MG63 (cell line): ENCODE measurements around the gene VPS8. TPM values are rescaled to one million over a fixed set of nuclear protein-coding genes. Genes with fewer than 3 reads are reported as not detected.

ENCODE experiments used
- DNase-seq: peaks from one replicate; pipeline ENCODE4 v3.0.0-alpha.2; 2020
- H3K27me3 ChIP-seq: fragments of 250-450 bp; sonication (Bioruptor Pico); 2 replicates; pipeline ENCODE4 v1.5.1; 2020; ENCODE audit warnings: mild to moderate bottlenecking, moderate library complexity
- H3K36me3 ChIP-seq: fragments of 250-450 bp; sonication (Bioruptor Pico); 2 replicates; pipeline ENCODE4 v1.5.1; 2020; ENCODE audit warnings: mild to moderate bottlenecking, moderate library complexity
- H3K4me3 ChIP-seq: fragments of 250-450 bp; sonication (Bioruptor Pico); 2 replicates; pipeline ENCODE4 v1.5.1; 2020; ENCODE audit warnings: mild to moderate bottlenecking, moderate library complexity
- H3K9me3 ChIP-seq: fragments of 250-450 bp; sonication (Bioruptor Pico); 2 replicates; pipeline ENCODE4 v1.5.1; 2020; ENCODE audit warnings: mild to moderate bottlenecking, moderate library complexity
- total RNA-seq: library from RNA; depleted of rRNA; stranded (reverse); fragments of >200 nt; shearing (Covaris generic); gene quantifications from 2 replicates; pipeline ENCODE4 v1.2.3, GENCODE V29; 2014; ENCODE audit warnings: low replicate concordance

The VPS8 gene
- total RNA-seq, 1 experiment from 2014 or later: 34.6 TPM

- Histone ChIP-seq H3K4me3 (no peak overlapping the region), H3K27me3 (no peaks in the 10 kb centered on the region), H3K36me3 (no peaks in the 10 kb centered on the region), H3K9me3 (no peaks in the 10 kb centered on the region)
- no peak for DNase-seq
These were observed 33.3 kb upstream of the VPS8 start for GRCh38 chr3:184778426-184779332.

- no peaks in the 10 kb centered on the region for H3K9me3 ChIP-seq
- H3K27me3 ChIP-seq: no peaks in the 10 kb centered on the region
- H3K36me3 ChIP-seq: no peaks in the 10 kb centered on the region
- DNase-seq: no peak
- H3K4me3 ChIP-seq: no peak overlapping the region
These were observed 30.9 kb upstream of the VPS8 start for GRCh38 chr3:184780981-184781515.

GRCh38 chr3:184781801-184782200 lies 30.2 kb upstream of the VPS8 start:
- Histone ChIP-seq H3K9me3 (no peaks in the 10 kb centered on the region), H3K36me3 (no peaks in the 10 kb centered on the region), H3K4me3 (no peak overlapping the region), H3K27me3 (no peaks in the 10 kb centered on the region)
- DNase-seq: no peak

GRCh38 chr3:184783319-184783718 lies 28.6 kb upstream of the VPS8 start:
- H3K27me3 ChIP-seq: no peaks in the 10 kb centered on the region
- H3K36me3 ChIP-seq: no peaks in the 10 kb centered on the region
- DNase-seq: peak; percentile 42
- H3K9me3 ChIP-seq: no peaks in the 10 kb centered on the region
- H3K4me3 ChIP-seq: no peak overlapping the region

DNA sequence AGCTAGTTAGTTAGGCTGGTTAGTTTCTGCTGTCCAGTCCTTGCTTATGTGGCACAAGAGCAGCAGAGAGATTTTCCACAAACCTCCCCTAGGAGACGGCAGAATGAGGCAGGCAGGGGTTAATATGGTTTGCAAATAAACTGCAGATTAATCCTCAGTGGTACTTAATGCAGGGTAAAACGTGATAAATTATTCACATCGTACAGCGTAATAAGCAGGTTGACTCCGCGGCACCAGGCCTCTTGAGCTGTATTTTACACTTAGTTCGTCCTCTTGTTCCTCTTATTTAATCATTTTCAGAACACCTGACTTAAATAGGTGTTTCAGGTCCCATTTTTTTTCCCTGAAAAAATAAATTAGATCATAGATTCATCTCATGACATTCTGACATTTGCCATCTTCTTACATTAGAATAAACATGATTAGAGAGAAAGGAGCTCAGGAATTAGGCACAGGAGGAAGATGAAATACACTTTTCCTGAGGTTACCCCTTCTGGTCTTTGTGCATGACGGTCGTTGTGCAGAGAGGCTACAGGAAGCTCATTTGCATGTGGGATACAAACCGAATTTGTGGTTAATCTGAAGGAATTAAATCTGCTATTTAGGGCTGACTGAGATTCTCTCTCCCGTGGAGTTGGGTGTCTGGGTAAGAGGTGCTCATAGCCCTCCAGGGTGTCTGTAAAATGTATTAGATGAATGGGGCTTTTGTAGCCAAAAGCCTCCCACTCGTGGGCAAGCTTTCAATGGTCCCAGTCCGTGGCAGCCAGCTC lies 27.1 kb upstream of the VPS8 start:
- no peak for DNase-seq
- no peaks in the 10 kb centered on the region for H3K9me3 ChIP-seq
- H3K36me3 ChIP-seq: no peaks in the 10 kb centered on the region
- H3K4me3 ChIP-seq: no peak overlapping the region
- H3K27me3 ChIP-seq: no peaks in the 10 kb centered on the region

DNA sequence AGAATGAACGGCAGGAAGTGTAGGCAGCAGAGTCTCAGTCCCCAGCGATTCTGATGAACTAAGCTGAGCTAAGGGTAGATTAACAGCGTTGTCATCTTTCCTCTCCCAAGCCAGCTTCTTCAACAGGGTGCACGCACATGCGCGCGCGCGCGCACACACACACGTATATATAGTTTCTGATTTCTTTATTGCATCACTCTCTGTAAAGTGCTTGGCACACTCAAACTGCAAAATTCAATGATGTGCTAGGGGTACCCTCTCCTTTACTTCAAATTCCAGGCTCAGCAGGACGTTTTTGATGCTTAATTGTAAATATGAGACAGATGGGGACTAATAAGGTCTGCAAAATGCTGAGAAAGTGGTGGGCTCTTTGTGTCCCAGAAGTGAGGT lies 26.1 kb upstream of the VPS8 start:
- no peaks in the 10 kb centered on the region for H3K27me3 ChIP-seq
- DNase-seq: no peak
- no peak overlapping the region for H3K4me3 ChIP-seq
- H3K9me3 ChIP-seq: no peaks in the 10 kb centered on the region
- H3K36me3 ChIP-seq: no peaks in the 10 kb centered on the region

DNA sequence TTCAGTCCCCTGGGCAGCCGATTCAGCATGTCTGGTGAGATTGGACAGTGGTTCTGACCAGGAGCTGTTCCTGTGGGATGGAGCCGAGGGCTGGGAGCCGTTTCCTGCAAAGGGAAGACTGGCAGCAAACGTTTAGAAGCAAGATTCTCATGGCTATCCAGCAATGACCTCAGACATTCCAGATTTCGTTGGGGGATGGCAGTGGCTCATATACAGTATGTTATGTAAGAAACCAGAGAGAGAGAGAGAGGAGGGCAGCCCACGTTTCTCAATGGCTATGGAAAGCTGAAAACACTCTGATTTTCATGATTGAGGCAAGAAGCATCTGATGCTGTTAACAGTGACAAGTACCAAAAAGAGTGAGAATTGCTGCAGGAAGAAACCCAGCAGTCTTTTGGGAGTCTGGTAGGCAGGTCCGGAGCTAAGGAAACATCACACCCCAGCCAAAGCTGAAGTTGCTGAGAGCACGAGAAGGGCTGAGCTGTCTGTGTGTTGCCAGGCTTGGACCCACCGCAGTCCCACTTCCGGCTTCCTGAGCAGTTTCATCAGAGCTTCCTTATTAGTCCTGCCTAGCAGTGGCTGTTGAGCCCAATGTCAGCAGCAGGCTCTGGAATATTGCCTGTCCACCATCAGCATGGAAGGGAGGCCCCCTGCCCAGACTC lies 25.6 kb upstream of the VPS8 start:
- peak; percentile 96 for DNase-seq
- Histone ChIP-seq H3K36me3 (no peaks in the 10 kb centered on the region), H3K4me3 (no peak overlapping the region), H3K9me3 (no peaks in the 10 kb centered on the region), H3K27me3 (no peaks in the 10 kb centered on the region)

GRCh38 chr3:184788751-184789150 lies 23.2 kb upstream of the VPS8 start:
- H3K4me3 ChIP-seq: no peak overlapping the region
- no peaks in the 10 kb centered on the region for H3K9me3 ChIP-seq
- peak; percentile 75 for DNase-seq
- no peaks in the 10 kb centered on the region for H3K36me3 ChIP-seq
- H3K27me3 ChIP-seq: no peaks in the 10 kb centered on the region

DNA sequence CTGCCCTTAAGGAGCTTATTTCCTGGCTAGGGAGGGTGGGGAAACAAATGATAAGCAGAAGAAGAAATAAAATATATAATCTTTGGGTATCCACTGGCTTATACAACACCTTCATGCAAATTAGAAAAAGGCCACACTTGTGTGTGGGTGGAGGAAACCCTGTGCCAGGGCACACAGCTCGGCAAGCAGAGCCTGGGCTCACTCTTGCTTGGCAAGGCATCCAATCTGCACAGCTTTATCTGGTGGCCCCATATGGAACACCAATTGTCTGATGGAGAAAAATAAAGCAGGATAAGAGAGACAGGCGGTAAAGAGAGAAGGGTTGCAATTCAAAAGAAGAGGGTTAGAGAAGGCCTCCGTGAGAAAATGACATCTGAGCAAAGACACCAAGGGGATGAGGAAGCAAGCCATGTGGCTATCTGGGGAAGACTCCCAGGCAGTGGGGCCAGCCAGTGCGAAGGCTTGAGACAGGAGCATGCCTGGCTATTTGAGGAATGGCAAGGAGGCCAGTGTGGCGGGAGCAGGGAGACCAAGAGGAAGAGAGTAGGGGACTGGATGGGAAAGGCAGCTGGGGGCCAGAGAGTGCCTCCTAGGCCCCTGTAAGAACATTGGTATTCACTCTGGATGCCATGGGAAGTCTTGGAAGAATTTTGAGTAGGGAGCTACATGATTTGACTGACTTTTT lies 22.5 kb upstream of the VPS8 start:
- Histone ChIP-seq H3K4me3 (no peak overlapping the region), H3K9me3 (no peaks in the 10 kb centered on the region), H3K36me3 (no peaks in the 10 kb centered on the region), H3K27me3 (no peaks in the 10 kb centered on the region)
- DNase-seq: no peak

GRCh38 chr3:184791171-184791570 lies 20.8 kb upstream of the VPS8 start:
- DNase-seq: no peak
- H3K4me3 ChIP-seq: no peak overlapping the region
- no peaks in the 10 kb centered on the region for H3K36me3 ChIP-seq
- H3K27me3 ChIP-seq: no peaks in the 10 kb centered on the region
- H3K9me3 ChIP-seq: no peaks in the 10 kb centered on the region

DNA sequence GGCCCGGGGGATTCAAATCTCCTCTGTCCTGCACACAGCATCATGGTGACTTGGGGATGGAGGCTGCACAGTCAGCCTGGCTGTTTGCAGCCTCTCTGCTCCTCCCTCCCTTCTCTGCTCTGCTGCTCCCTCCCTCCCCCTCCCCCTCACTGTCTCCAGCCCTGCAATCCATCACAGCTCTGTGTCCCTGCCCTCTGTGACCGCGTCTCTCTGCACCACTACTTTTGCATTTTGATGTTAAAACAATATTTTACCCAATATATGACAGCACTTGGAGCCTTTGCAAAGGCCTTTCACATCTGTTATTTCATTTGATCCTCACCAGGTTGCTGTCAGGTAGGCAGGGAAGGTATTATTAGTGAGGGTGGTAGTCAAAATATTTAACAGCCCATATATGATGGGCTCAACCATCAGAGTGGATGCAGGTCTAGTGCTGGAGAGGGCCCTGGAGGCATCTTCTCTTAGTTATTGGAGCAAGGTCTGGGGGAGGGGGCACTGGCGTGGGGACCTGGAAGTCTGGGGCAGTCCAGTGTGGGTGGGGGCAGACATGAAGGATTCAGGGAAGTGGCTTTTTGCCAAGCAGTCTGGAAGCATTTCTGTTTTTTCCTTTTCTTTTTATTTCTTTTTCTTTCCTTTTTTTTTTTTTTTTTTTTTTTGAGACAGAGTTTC lies 16.3 kb upstream of the VPS8 start:
- Histone ChIP-seq H3K9me3 (no peaks in the 10 kb centered on the region), H3K36me3 (no peaks in the 10 kb centered on the region), H3K27me3 (no peaks in the 10 kb centered on the region), H3K4me3 (no peak overlapping the region)
- no peak for DNase-seq

DNA sequence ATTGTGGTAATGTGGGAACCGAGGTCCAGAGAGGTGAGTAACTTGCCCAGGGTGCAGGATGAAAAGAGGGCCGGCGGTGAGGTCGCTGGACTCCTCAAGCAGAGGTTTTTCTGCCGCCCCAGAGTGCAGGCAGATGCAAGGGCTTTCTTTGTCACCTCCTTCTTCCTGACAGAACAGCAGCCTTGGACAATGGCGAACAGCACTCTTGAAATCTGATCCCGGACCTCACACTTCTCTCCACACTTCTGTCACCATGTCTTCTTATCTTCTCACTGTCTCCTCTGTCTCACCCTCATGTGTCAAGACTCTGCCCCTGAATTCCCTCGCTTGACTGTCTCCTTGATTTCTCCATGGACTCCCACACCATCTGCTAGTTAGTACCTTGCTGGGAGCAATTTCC lies 15.4 kb upstream of the VPS8 start:
- no peaks in the 10 kb centered on the region for H3K36me3 ChIP-seq
- H3K4me3 ChIP-seq: no peak overlapping the region
- no peak for DNase-seq
- no peaks in the 10 kb centered on the region for H3K9me3 ChIP-seq
- H3K27me3 ChIP-seq: no peaks in the 10 kb centered on the region

- Histone ChIP-seq H3K9me3 (no peaks in the 10 kb centered on the region), H3K27me3 (no peaks in the 10 kb centered on the region), H3K36me3 (no peaks in the 10 kb centered on the region), H3K4me3 (no peak overlapping the region)
- DNase-seq: no peak
These were observed 15.0 kb upstream of the VPS8 start for GRCh38 chr3:184796954-184797353.

GRCh38 chr3:184798120-184798519 lies 13.8 kb upstream of the VPS8 start:
- no peaks in the 10 kb centered on the region for H3K27me3 ChIP-seq
- no peaks in the 10 kb centered on the region for H3K36me3 ChIP-seq
- DNase-seq: no peak
- H3K9me3 ChIP-seq: no peaks in the 10 kb centered on the region
- H3K4me3 ChIP-seq: no peak overlapping the region

DNA sequence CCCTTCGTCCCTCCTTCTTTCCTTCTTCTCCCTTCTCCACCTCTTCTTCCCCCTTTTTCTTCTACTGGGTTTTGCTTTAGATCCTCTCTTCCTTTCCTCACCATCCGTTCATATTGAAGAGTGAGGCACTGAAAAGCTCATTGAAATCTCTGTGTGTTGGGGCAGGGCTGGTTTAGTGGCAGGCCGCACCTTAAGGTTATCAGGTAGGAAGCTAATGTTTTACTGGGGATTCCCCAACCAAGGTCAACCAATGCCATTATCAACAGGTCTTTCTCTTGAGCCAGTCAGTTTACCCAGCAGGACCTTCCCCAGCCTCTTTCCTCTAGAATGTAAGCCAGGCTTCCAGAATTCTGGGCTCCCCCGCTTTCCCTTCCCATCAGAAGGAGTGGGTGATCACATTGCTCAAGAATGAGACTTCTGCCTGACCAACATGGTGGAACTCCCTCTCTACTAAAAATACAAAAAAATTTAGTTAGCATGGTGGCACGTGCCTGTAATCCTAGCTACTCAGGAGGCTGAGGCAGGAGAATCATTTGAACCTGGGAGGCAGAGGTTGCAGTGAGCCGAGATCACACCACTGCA lies 11.5 kb upstream of the VPS8 start:
- Histone ChIP-seq H3K27me3 (no peaks in the 10 kb centered on the region), H3K4me3 (no peak overlapping the region), H3K9me3 (no peaks in the 10 kb centered on the region), H3K36me3 (no peaks in the 10 kb centered on the region)
- no peak for DNase-seq
